ENCODE results near the gene OR6C1.

- TF ChIP-seq, protein P1, sequence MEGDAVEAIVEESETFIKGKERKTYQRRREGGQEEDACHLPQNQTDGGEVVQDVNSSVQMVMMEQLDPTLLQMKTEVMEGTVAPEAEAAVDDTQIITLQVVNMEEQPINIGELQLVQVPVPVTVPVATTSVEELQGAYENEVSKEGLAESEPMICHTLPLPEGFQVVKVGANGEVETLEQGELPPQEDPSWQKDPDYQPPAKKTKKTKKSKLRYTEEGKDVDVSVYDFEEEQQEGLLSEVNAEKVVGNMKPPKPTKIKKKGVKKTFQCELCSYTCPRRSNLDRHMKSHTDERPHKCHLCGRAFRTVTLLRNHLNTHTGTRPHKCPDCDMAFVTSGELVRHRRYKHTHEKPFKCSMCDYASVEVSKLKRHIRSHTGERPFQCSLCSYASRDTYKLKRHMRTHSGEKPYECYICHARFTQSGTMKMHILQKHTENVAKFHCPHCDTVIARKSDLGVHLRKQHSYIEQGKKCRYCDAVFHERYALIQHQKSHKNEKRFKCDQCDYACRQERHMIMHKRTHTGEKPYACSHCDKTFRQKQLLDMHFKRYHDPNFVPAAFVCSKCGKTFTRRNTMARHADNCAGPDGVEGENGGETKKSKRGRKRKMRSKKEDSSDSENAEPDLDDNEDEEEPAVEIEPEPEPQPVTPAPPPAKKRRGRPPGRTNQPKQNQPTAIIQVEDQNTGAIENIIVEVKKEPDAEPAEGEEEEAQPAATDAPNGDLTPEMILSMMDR (IDR thresholded peaks at IDR 0.05; ENCODE audit: low read depth, low read length): no peak
- no peak for TF ChIP-seq EZH2phosphoT487 (IDR thresholded peaks at IDR 0.05; ENCODE audit: low read depth)
Observed at GRCh38 chr12:55296469-55296868, 17.7 kb upstream of the OR6C1 start, which contains the start of gene OR6C6.
